ENCODE data around the gene RASGRP4.
"Not testable (repeated sequence)": the region's sequence is repeated elsewhere in the genome, so short reads cannot be mapped to it uniquely, and the experiment has no call there.

RASGRP4 gene

DNA sequence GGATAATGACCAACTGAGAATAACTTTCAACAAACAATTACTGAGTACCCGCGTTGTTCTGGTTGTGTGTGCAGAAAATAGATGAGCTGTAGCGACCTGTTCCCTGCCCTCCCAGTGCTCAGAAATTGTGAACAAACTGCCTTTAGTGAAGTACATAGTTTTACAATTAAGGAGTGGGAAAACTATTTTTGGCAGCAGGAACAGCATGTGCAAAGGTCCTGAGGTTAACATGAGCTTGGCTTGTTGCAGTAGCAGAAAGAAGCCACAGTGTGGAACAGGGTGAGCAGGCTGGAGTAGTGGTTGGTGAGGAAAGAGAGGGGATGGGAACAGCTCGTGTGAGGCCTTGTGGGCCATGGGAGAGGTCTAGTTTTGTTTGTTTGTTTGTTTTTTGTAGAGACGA is 23.5 kb upstream of the RASGRP4 start:
- no peak for FAIRE-seq
- DNase-seq (ENCODE audit: insufficient read length, low spot score): no peak

GRCh38 chr19:38448225-38448624 is 22.2 kb upstream of the RASGRP4 start:
- FAIRE-seq (no peak), DNase-seq (ENCODE audit: insufficient read length, low spot score) (no peak)

GRCh38 chr19:38445362-38445761 is 19.3 kb upstream of the RASGRP4 start:
- no peak for DNase-seq (ENCODE audit: insufficient read length, low spot score)
- FAIRE-seq: no peak

- no peak for DNase-seq (ENCODE audit: insufficient read length, low spot score)
- FAIRE-seq: no peak
Measured at GRCh38 chr19:38444026-38444425, 18.0 kb upstream of the RASGRP4 start.

DNA sequence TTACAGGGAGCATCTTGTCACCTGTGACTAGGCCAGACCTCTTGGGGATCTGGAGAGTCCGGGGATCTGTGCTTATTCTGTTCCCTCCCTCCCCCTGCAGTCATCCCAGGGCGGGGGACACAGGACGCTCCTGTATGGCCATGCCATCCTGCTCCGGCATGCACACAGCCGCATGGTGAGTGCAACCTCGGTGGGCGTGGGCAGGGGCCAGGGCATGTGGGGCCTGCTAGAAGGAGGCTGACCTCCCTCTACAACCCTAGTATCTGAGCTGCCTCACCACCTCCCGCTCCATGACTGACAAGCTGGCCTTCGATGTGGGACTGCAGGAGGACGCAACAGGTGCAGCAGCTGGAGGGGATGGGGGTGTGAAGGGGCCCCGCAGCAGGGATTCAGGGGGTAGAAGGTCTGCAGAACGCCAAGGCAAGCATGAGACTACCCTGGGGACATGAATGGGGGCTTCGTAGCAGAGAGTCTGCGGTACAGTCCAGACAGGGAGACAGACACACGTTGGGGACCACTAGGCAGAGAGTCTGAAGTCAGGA is 17.5 kb upstream of the RASGRP4 start:
- FAIRE-seq (no peak), DNase-seq (ENCODE audit: insufficient read length, low spot score) (no peak)

DNA sequence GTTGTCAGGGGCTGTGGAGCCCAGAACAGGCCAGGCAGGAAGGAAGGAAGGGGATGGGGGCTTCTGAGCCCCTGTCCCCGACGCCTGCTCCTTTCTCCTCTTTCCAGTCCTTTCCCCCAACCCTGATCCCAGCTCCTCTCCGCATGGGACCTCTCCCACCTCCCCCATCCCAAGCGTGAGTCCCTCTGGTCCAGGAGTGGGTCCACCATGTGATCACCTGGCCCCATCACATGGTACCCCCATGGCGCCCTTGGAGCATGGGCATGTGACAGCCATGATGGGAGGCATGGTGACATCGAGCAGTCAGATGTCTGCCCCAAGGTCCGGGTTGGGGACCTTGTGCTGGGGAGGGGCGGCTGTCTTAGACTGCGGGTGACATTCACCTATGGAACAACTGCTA is 16.7 kb upstream of the RASGRP4 start:
- DNase-seq (ENCODE audit: insufficient read length, low spot score) (no peak), FAIRE-seq (no peak)

GRCh38 chr19:38441657-38442348 is 15.8 kb upstream of the RASGRP4 start:
- no peak for FAIRE-seq
- no peak for DNase-seq (ENCODE audit: insufficient read length, low spot score)

- FAIRE-seq (no peak), DNase-seq (ENCODE audit: insufficient read length, low spot score) (no peak)
Measured at GRCh38 chr19:38440592-38440991, 14.6 kb upstream of the RASGRP4 start.

- DNase-seq (ENCODE audit: insufficient read length, low spot score) (no peak), FAIRE-seq (no peak)
Measured at GRCh38 chr19:38437917-38438316, 11.9 kb upstream of the RASGRP4 start.

GRCh38 chr19:38437295-38437694 is 11.3 kb upstream of the RASGRP4 start:
- DNase-seq (ENCODE audit: insufficient read length, low spot score) (no peak), FAIRE-seq (no peak)

DNA sequence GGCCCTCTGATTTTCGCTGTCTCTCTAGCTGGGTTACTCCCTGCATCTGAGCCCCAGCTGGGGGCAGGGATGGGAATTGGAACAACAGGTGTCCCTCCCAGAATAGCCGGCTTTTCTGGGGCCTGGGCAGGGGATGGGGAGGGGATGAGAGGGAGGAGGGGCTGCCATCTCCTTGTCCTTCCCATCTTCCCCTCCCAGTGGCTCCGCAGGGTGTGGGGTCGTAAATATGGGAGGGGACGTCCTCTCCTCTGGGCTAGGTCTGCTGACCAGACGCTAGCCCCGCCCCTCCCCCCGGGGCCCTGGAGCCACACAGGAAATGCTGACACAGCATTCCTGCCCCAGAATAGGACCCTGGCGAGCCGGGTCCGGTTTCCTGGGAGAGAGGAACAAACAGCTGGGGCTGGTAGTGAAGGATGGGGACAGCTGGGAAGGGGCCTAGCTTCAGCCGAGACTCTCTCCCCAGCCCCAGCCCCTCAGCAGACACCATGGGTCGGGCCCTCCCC is 8.6 kb upstream of the RASGRP4 start:
- FAIRE-seq (no peak), DNase-seq (ENCODE audit: insufficient read length, low spot score) (peak; percentile 31)

- DNase-seq (ENCODE audit: insufficient read length, low spot score) (peak; percentile 32), FAIRE-seq (no peak)
Measured at GRCh38 chr19:38433268-38433733, 7.3 kb upstream of the RASGRP4 start, which contains the start of gene RYR1. Gene RYR1 (plus strand): TSS chr19:38433691. CDS start chr19:38433830, 139 bp downstream.

DNA sequence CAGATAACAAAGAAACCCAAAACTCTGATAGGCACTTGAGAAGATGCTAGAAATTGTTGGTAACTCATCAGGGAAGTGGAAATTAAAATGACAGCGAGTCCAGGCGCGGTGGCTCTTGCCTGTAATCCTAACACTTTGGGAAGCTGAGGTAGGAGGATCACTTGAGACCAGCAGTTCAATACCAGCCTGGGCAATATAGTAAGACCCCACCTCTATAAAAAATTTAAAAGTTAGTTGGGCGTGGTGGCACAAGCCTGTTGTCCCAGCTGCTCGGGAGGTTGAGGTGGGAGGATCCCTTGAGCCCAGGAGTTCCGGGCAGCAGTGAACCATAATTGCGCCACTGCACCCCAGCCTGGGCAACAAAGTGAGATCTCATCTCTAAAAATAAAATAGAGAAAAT is 4.9 kb upstream of the RASGRP4 start:
- DNase-seq (ENCODE audit: insufficient read length, low spot score) (no peak), FAIRE-seq (no peak)

GRCh38 chr19:38429811-38430156 is 3.8 kb upstream of the RASGRP4 start:
- DNase-seq (ENCODE audit: insufficient read length, low spot score) (no peak), FAIRE-seq (no peak)

- no peak for DNase-seq (ENCODE audit: insufficient read length, low spot score)
- FAIRE-seq: no peak
Measured at GRCh38 chr19:38429055-38429810, 3.2 kb upstream of the RASGRP4 start.

GRCh38 chr19:38427035-38427677 is 1.1 kb upstream of the RASGRP4 start:
- not testable (repeated sequence) for FAIRE-seq; DNase-seq (ENCODE audit: insufficient read length, low spot score)

DNA sequence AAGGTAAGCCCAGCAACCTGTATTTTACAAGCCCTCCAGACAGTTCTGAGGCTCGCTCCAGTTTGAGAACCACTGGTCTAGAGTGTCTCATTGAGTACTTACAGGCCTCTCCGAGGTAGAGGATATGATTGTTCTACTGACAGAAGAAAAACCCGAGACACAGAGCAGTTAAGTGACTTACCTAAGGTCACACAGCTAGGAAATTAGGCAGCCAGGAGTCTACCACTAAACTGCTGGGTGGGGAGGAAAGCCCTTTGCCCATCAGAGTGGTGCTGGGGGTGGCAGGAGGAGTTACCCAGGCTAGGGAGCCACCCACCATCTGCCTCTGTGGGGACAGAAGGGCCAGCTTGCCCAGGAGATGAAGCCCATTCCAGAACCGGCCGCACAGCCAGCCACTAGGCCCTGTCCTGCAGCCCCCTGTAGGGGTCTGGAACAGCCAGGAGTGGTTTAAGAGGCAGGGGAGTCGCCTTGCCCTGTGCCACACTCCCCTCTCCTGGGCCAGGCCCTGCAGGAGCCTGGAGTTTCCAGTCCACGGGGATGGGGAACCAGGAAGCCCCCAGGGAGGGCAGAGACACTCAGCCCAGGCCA is 703 bp downstream of the RASGRP4 start:
- no peak for FAIRE-seq
- DNase-seq (ENCODE audit: insufficient read length, low spot score): no peak

DNA sequence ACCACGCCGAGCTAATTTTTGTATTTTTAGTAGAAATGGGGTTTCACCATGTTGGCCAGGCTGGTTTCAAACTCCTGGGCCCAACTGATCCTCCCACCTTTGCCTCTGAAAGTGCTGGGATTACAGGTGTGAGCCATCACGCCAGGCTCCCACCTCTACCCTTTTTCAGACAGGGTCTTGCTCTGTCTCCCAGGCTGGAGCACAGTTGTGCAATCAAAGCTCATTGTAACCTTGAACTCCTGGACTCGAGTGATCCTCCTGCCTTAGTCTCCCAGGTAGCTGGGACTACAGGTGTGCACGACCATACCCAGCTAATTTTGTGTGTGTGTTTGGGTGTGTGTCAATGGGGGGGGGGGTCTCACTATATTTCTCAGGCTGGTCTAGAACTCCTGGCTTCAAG is 1.7 kb downstream of the RASGRP4 start:
- FAIRE-seq: no peak

GRCh38 chr19:38422438-38422837 is 3.6 kb downstream of the RASGRP4 start:
- DNase-seq (ENCODE audit: insufficient read length, low spot score) (no peak), FAIRE-seq (no peak)

More for the DNA sequence above, 1.7 kb downstream of the RASGRP4 start:
- no peak for DNase-seq (ENCODE audit: insufficient read length, low spot score)

GRCh38 chr19:38421856-38422255 is 4.2 kb downstream of the RASGRP4 start:
- DNase-seq (ENCODE audit: insufficient read length, low spot score) (no peak), FAIRE-seq (no peak)

- FAIRE-seq (no peak), DNase-seq (ENCODE audit: insufficient read length, low spot score) (no peak)
Measured at GRCh38 chr19:38420935-38421334, 5.1 kb downstream of the RASGRP4 start.
